Fibroblast of upper back skin (primary cell): Measurements from ENCODE around the gene SLC35B4.
A peak's percentile ranks its signal among the peaks of the same experiment; 100 is the strongest.

Experiments
- DNase-seq: peaks from one replicate; pipeline ENCODE4 v3.0.0-alpha.2; 2013

Gene SLC35B4

GRCh38 chr7:134316539-134317344 lies at the start of gene SLC35B4:
TSS of gene SLC35B4 (minus strand) at chr7:134316930. CDS start at chr7:134316751, 179 bp downstream.
- peak; percentile 98 for DNase-seq

GRCh38 chr7:134366481-134366880 lies 49.8 kb upstream of the SLC35B4 start:
- DNase-seq, result no peak

GRCh38 chr7:134365341-134366054 lies 48.8 kb upstream of the SLC35B4 start:
- DNase-seq, result peak; percentile 70

GRCh38 chr7:134364619-134365037 lies 47.9 kb upstream of the SLC35B4 start:
- DNase-seq, result peak; percentile 44

GRCh38 chr7:134362587-134363483 lies 46.1 kb upstream of the SLC35B4 start:
- DNase-seq, result peak; percentile 23

GRCh38 chr7:134359787-134360432 lies 43.2 kb upstream of the SLC35B4 start:
- DNase-seq, result no peak

GRCh38 chr7:134357486-134357885 lies 40.8 kb upstream of the SLC35B4 start:
- no peak for DNase-seq

GRCh38 chr7:134356421-134356936 lies 39.7 kb upstream of the SLC35B4 start:
- no peak for DNase-seq

GRCh38 chr7:134355927-134356326 lies 39.2 kb upstream of the SLC35B4 start:
- DNase-seq, result no peak

- DNase-seq, result no peak
Observed at GRCh38 chr7:134355004-134355525, 38.3 kb upstream of the SLC35B4 start.

- no peak for DNase-seq
Observed at GRCh38 chr7:134353411-134353810, 36.7 kb upstream of the SLC35B4 start.

GRCh38 chr7:134351424-134351823 lies 34.7 kb upstream of the SLC35B4 start:
- no peak for DNase-seq

- DNase-seq, result no peak
Observed at GRCh38 chr7:134350709-134351108, 34.0 kb upstream of the SLC35B4 start.

- no peak for DNase-seq
Observed at GRCh38 chr7:134347567-134347966, 30.8 kb upstream of the SLC35B4 start.

GRCh38 chr7:134343796-134344195 lies 27.1 kb upstream of the SLC35B4 start:
- DNase-seq, result no peak

- no peak for DNase-seq
Observed at GRCh38 chr7:134343136-134343535, 26.4 kb upstream of the SLC35B4 start.

- DNase-seq, result no peak
Observed at GRCh38 chr7:134339475-134339874, 22.7 kb upstream of the SLC35B4 start.

- DNase-seq, result no peak
Observed at GRCh38 chr7:134337980-134338379, 21.2 kb upstream of the SLC35B4 start.

GRCh38 chr7:134334408-134334807 lies 17.7 kb upstream of the SLC35B4 start:
- no peak for DNase-seq

- DNase-seq, result no peak
Observed at GRCh38 chr7:134333943-134334342, 17.2 kb upstream of the SLC35B4 start.

GRCh38 chr7:134332892-134333291 lies 16.2 kb upstream of the SLC35B4 start:
- no peak for DNase-seq

GRCh38 chr7:134331393-134331792 lies 14.7 kb upstream of the SLC35B4 start:
- no peak for DNase-seq
